ENCODE data around the gene MAP2K3. TPM values are rescaled to one million over a fixed set of nuclear protein-coding genes. Genes with fewer than 3 reads are reported as not detected.
"Not testable (repeated sequence)": the region's sequence is repeated elsewhere in the genome, so short reads cannot be mapped to it uniquely, and the experiment has no call there.

MAP2K3 gene
- total RNA-seq, 1 experiment from 2014 or later, result 35.2 TPM

- DNase-seq (ENCODE audit: low spot score); in situ Hi-C loops (cut with HindIII; ENCODE audit: low sequenced_read_pairs): not testable (repeated sequence)
These were observed 33.3 kb downstream of the MAP2K3 start for GRCh38 chr17:21317821-21318220.

GRCh38 chr17:21318439-21318838 lies 33.9 kb downstream of the MAP2K3 start:
- no peak for DNase-seq (ENCODE audit: low spot score)
- in situ Hi-C loops (cut with HindIII; ENCODE audit: low sequenced_read_pairs), result no loop called here

- in situ Hi-C loops (cut with HindIII; ENCODE audit: low sequenced_read_pairs); DNase-seq (ENCODE audit: low spot score): not testable (repeated sequence)
These were observed 34.3 kb downstream of the MAP2K3 start for GRCh38 chr17:21318856-21319255.

GRCh38 chr17:21319256-21319655 lies 34.7 kb downstream of the MAP2K3 start:
- in situ Hi-C loops (cut with HindIII; ENCODE audit: low sequenced_read_pairs); DNase-seq (ENCODE audit: low spot score): not testable (repeated sequence)

- DNase-seq (ENCODE audit: low spot score); in situ Hi-C loops (cut with HindIII; ENCODE audit: low sequenced_read_pairs): not testable (repeated sequence)
These were observed 35.3 kb downstream of the MAP2K3 start for GRCh38 chr17:21319686-21320375.

- not testable (repeated sequence) for DNase-seq (ENCODE audit: low spot score)
These were observed 35.9 kb downstream of the MAP2K3 start for GRCh38 chr17:21320430-21320829.

GRCh38 chr17:21321061-21321460 lies 36.5 kb downstream of the MAP2K3 start:
- in situ Hi-C loops (cut with HindIII; ENCODE audit: low sequenced_read_pairs); DNase-seq (ENCODE audit: low spot score): not testable (repeated sequence)

More at GRCh38 chr17:21320430-21320829, 35.9 kb downstream of the MAP2K3 start:
- in situ Hi-C loops (cut with HindIII; ENCODE audit: low sequenced_read_pairs), result not testable (repeated sequence)

GRCh38 chr17:21321744-21322191 lies 37.3 kb downstream of the MAP2K3 start:
- DNase-seq (ENCODE audit: low spot score); in situ Hi-C loops (cut with HindIII; ENCODE audit: low sequenced_read_pairs): not testable (repeated sequence)

- in situ Hi-C loops (cut with HindIII; ENCODE audit: low sequenced_read_pairs), result not testable (repeated sequence)
These were observed 39.0 kb downstream of the MAP2K3 start for GRCh38 chr17:21323257-21324111.

GRCh38 chr17:21324741-21325140 lies 40.2 kb downstream of the MAP2K3 start:
- in situ Hi-C loops (cut with HindIII; ENCODE audit: low sequenced_read_pairs); DNase-seq (ENCODE audit: low spot score): not testable (repeated sequence)

More at GRCh38 chr17:21323257-21324111, 39.0 kb downstream of the MAP2K3 start:
- peak; percentile 87 for DNase-seq (ENCODE audit: low spot score)

- DNase-seq (ENCODE audit: low spot score); in situ Hi-C loops (cut with HindIII; ENCODE audit: low sequenced_read_pairs): not testable (repeated sequence)
These were observed 43.4 kb downstream of the MAP2K3 start for GRCh38 chr17:21327921-21328320.

- DNase-seq (ENCODE audit: low spot score); in situ Hi-C loops (cut with HindIII; ENCODE audit: low sequenced_read_pairs): not testable (repeated sequence)
These were observed 44.3 kb downstream of the MAP2K3 start for GRCh38 chr17:21328778-21329177.

GRCh38 chr17:21330436-21331160 lies 46.1 kb downstream of the MAP2K3 start:
- no peak for DNase-seq (ENCODE audit: low spot score)
- in situ Hi-C loops (cut with HindIII; ENCODE audit: low sequenced_read_pairs), result no loop called here

- DNase-seq (ENCODE audit: low spot score); in situ Hi-C loops (cut with HindIII; ENCODE audit: low sequenced_read_pairs): not testable (repeated sequence)
These were observed 52.2 kb downstream of the MAP2K3 start for GRCh38 chr17:21336541-21337294.

- in situ Hi-C loops (cut with HindIII; ENCODE audit: low sequenced_read_pairs); DNase-seq (ENCODE audit: low spot score): not testable (repeated sequence)
These were observed 53.6 kb downstream of the MAP2K3 start for GRCh38 chr17:21337981-21338625.

- in situ Hi-C loops (cut with HindIII; ENCODE audit: low sequenced_read_pairs), result no loop called here
- DNase-seq (ENCODE audit: low spot score), result no peak
These were observed 54.5 kb downstream of the MAP2K3 start for GRCh38 chr17:21339011-21339410.

GRCh38 chr17:21339571-21339970 lies 55.1 kb downstream of the MAP2K3 start:
- DNase-seq (ENCODE audit: low spot score); in situ Hi-C loops (cut with HindIII; ENCODE audit: low sequenced_read_pairs): not testable (repeated sequence)

GRCh38 chr17:21340407-21340806 lies 55.9 kb downstream of the MAP2K3 start:
- in situ Hi-C loops (cut with HindIII; ENCODE audit: low sequenced_read_pairs); DNase-seq (ENCODE audit: low spot score): not testable (repeated sequence)
